Esophagus (tissue), 2 donors: Measurements from ENCODE around the gene JARID2. TPM values are rescaled to one million over a fixed set of nuclear protein-coding genes. Genes with fewer than 3 reads are reported as not detected.

Source experiments
- H3K27ac ChIP-seq, 2 donors: one replicate each; pipeline ENCODE4 v1.5.1; 2013; ENCODE audit warnings: low read depth in 2 of 2, mild to moderate bottlenecking in 2 of 2, inconsistent platforms in 1 of 2, low read length in 1 of 2, moderate library complexity in 1 of 2
- H3K27me3 ChIP-seq, 2 donors: one replicate each; pipeline ENCODE4 v1.6.1; 2013; ENCODE audit warnings: low read length in 2 of 2, control low read depth in 1 of 2, mild to moderate bottlenecking in 1 of 2; ENCODE audit not compliant: insufficient read depth in 2 of 2, control insufficient read depth in 1 of 2
- H3K36me3 ChIP-seq, 2 donors: one replicate each; pipeline ENCODE4 v1.6.1; 2013; ENCODE audit warnings: low read length in 1 of 2; ENCODE audit not compliant: control insufficient read depth in 2 of 2, insufficient read depth in 2 of 2
- H3K4me1 ChIP-seq, 2 donors: one replicate each; pipeline ENCODE4 v1.6.1; 2013; ENCODE audit warnings: low read length in 1 of 2; ENCODE audit not compliant: control insufficient read depth in 2 of 2, insufficient read depth in 2 of 2
- H3K4me3 ChIP-seq, 2 donors: one replicate each; pipeline ENCODE4 v1.5.1; 2013; ENCODE audit warnings: low read length in 2 of 2, mild to moderate bottlenecking in 2 of 2, low read depth in 1 of 2, moderate library complexity in 1 of 2
- H3K9me3 ChIP-seq, 2 donors: one replicate each; pipeline ENCODE4 v1.6.1; 2013; ENCODE audit warnings: mild to moderate bottlenecking in 2 of 2, low read depth in 1 of 2, low read length in 1 of 2, moderate library complexity in 1 of 2; ENCODE audit not compliant: control insufficient read depth in 2 of 2, insufficient read depth in 1 of 2
- WGBS, 2 donors: extraction: QIAGEN DNeasy Blood & Tissue Kit; methylation state at CpG; one replicate each; pipeline ENCODE4 v1.1.7; 2013; 5-methylcytosine and 5-hydroxymethylcytosine counted together
- polyA plus RNA-seq, 2 donors: library from polyadenylated mRNA; stranded (reverse); fragments of 200-250 nt; gene quantifications; one replicate each; pipeline ENCODE4 v1.2.3, GENCODE V29; 2013
- donor health status: healthy with polysubstance abuse.
- donor health status: Bipolar disorder and iron deficiency.

The JARID2 gene
- polyA plus RNA-seq, 2 donors = 7.9 to 8.3 TPM

DNA sequence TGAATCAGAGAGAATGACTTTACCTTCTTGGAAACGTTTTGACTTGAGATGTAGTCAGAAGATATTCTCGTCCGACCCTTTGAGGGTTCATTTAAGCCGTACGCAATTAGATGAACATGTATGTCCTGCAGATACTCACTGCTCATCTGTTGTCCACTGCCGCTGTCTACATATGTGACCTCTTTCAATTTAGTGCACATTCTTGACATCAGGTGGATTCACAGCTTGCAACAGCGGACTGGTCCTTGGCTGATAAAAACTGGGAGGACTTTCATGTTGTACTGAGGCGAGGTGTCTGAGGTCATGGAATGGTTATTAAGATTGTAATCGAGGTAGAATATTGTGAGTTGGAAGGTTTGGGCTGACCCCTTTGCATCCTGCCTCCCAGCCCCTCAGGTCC is 194.2 kb downstream of the JARID2 start:
- no peaks in the 10 kb centered on the region for H3K9me3 ChIP-seq
- H3K27me3 ChIP-seq = no peaks in the 10 kb centered on the region
- H3K4me1 ChIP-seq = peaks cover 0 to 2% of the 10 kb centered on the region in 2 donors
- H3K27ac ChIP-seq = no peak overlapping the region
- H3K36me3 ChIP-seq = no peaks in the 10 kb centered on the region
- no peak overlapping the region for H3K4me3 ChIP-seq
- 75 to 83% methylated on average over 9 of the region's 9 CpGs for WGBS, 2 donors

GRCh38 chr6:15441215-15441868 is 195.5 kb downstream of the JARID2 start:
- H3K4me3 ChIP-seq = no peak overlapping the region
- no peak overlapping the region for H3K27ac ChIP-seq
- no peaks in the 10 kb centered on the region for H3K9me3 ChIP-seq
- no peaks in the 10 kb centered on the region for H3K4me1 ChIP-seq
- WGBS, 2 donors = 72% methylated on average over 7 of the region's 7 CpGs
- H3K36me3 ChIP-seq = no peaks in the 10 kb centered on the region
- no peaks in the 10 kb centered on the region for H3K27me3 ChIP-seq

- H3K4me1 ChIP-seq = peaks cover 0 to 3% of the 10 kb centered on the region in 2 donors
- H3K27ac ChIP-seq = no peak overlapping the region
- H3K36me3 ChIP-seq = no peaks in the 10 kb centered on the region
- H3K4me3 ChIP-seq = no peak overlapping the region
- H3K9me3 ChIP-seq = no peaks in the 10 kb centered on the region
- WGBS, 2 donors = 68 to 71% methylated on average over 4 of the region's 4 CpGs
- no peaks in the 10 kb centered on the region for H3K27me3 ChIP-seq
These were observed 196.1 kb downstream of the JARID2 start for GRCh38 chr6:15441981-15442380.

DNA sequence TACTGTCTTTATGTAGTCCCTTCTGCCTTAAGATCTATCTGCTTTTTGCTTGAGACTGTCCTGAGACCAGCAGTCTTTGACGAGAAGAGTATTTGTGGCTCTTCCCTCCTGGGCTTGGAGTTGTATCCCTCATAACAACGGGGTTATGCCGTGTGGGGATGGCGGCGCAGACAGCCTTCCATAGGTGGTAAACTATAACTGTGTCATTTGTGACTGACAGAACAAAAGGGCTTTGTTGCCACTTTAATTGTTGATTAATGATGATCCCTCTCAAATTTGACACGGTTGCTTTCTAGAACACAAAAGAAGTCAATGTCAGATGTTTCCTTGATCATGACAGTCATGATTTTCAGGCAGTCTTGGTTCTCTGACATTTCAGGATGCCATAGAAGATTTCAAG is 196.6 kb downstream of the JARID2 start:
- peaks cover 2 to 5% of the 10 kb centered on the region in 2 donors for H3K4me1 ChIP-seq

DNA sequence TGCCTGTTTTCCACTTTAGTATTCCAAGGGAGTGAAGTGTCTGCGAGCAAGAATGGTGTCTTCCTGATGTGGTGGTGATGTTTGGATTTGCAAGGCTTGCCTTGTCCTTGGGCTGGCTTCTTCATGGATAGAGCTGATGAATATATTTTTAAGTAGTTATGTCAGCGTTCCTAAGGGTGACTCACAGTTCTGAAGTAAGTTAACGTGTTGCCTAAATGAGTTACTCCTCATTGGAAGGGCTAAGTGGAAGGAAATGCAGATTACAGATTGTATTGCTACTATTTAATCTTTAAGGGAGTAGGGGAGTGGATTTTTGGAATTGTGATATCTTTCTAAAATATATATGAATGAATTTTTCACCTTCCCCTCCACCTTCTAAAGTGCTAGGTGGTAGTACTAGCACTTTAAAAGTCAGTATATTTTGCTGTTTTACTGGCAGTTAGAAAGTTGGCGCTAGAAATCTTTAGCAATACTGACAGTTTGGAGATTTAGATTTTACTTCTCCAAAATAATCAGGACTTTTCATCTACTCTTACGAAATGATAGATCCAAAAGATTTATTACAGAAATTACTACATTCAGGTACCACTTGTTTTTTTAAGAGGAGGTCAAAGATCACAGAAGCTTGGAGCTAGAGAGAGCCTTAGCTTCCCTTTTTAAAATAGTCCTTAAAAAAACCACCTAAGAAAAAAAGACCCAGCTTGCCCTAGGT is 197.4 kb downstream of the JARID2 start:
- H3K4me3 ChIP-seq = no peak overlapping the region
- no peaks in the 10 kb centered on the region for H3K27me3 ChIP-seq
- no peak overlapping the region for H3K27ac ChIP-seq
- H3K9me3 ChIP-seq = no peaks in the 10 kb centered on the region
- 60 to 68% methylated on average over 5 of the region's 5 CpGs for WGBS, 2 donors
- H3K36me3 ChIP-seq = no peaks in the 10 kb centered on the region
- peaks cover 3 to 9% of the 10 kb centered on the region in 2 donors for H3K4me1 ChIP-seq

More for the DNA sequence above, 196.6 kb downstream of the JARID2 start:
- 78 to 81% methylated on average over 6 of the region's 6 CpGs for WGBS, 2 donors
- Histone ChIP-seq H3K36me3 (no peaks in the 10 kb centered on the region), H3K4me3 (no peak overlapping the region), H3K27ac (no peak overlapping the region), H3K9me3 (no peaks in the 10 kb centered on the region), H3K27me3 (no peaks in the 10 kb centered on the region)

DNA sequence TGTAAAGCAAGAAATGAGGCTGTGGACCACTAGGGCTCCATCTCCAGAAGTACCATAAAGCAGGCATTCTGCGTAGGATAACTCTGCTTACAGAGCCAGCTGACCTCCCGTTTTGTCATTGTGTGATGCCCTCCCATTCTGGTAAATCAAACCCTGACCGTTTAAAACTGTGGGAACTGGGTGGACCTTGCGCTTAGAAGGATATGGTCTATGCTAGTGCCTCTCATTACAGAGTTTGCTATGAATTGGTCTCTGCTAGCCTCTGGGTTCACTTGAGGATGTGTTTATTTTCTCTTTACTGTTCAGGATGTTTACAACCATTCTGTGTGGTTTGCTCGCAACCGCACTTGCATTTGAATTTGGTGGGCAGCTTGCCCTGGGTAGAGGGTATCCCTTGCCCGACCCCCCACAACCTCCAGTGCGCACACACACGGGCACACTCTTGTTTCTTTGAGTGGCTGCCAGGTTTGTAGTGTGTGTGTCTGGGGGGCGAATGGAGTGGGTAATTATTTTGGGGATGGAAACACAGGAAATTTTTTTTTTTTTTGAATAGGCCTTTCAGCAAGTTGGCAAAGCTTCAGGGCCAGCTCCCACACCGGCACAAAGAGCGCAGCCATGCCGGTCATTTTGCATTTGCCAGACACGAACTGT is 198.3 kb downstream of the JARID2 start:
- Histone ChIP-seq H3K27ac (no peak overlapping the region), H3K4me1 (peaks cover 3 to 9% of the 10 kb centered on the region in 2 donors), H3K36me3 (no peaks in the 10 kb centered on the region), H3K9me3 (no peaks in the 10 kb centered on the region), H3K4me3 (no peak overlapping the region), H3K27me3 (no peaks in the 10 kb centered on the region)
- 70 to 73% methylated on average over 14 of the region's 14 CpGs for WGBS, 2 donors

GRCh38 chr6:15444881-15445280 is 199.0 kb downstream of the JARID2 start:
- 72 to 79% methylated on average over 3 of the region's 3 CpGs for WGBS, 2 donors
- H3K36me3 ChIP-seq = no peaks in the 10 kb centered on the region
- no peak overlapping the region for H3K27ac ChIP-seq
- no peaks in the 10 kb centered on the region for H3K9me3 ChIP-seq
- H3K4me3 ChIP-seq = no peak overlapping the region
- H3K4me1 ChIP-seq = peaks cover 3 to 9% of the 10 kb centered on the region in 2 donors
- H3K27me3 ChIP-seq = no peaks in the 10 kb centered on the region

- peaks cover 3 to 9% of the 10 kb centered on the region in 2 donors for H3K4me1 ChIP-seq
- no peaks in the 10 kb centered on the region for H3K36me3 ChIP-seq
- no peaks in the 10 kb centered on the region for H3K9me3 ChIP-seq
- no peak overlapping the region for H3K4me3 ChIP-seq
- no peaks in the 10 kb centered on the region for H3K27me3 ChIP-seq
- peak overlapping the region; percentile 40 to 65 for H3K27ac ChIP-seq
- WGBS, 2 donors = 68 to 72% methylated on average over 5 of the region's 5 CpGs
These were observed 201.8 kb downstream of the JARID2 start for GRCh38 chr6:15447546-15448267.

DNA sequence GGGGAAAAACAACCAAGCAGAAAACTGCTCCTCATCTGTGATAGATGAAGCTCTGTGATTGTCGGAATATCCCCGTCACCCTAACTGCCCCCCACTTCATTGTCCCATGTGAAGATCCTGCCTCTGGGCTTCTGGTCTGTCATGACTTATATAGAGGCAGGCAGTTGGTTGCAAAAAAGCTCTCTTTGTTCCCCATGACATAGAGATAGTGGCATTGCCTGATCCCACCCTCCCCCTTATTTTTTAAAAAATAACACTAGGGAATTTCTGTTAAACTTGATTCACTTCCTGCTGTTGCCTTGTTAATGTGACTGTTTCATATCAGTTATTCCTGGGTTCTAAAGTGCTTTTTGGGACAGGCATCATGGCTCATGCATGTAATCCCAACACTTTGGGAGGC is 203.1 kb downstream of the JARID2 start:
- no peaks in the 10 kb centered on the region for H3K27me3 ChIP-seq
- no peak overlapping the region for H3K27ac ChIP-seq
- no peaks in the 10 kb centered on the region for H3K9me3 ChIP-seq
- H3K4me3 ChIP-seq = no peak overlapping the region
- 96 to 98% methylated on average over 2 of the region's 2 CpGs for WGBS, 2 donors
- H3K4me1 ChIP-seq = peaks cover 6 to 9% of the 10 kb centered on the region in 2 donors
- peaks cover 0 to 2% of the 10 kb centered on the region in 2 donors for H3K36me3 ChIP-seq
